Lower lobe of right lung (tissue), 2 donors: ENCODE measurements around the gene MYO1D. TPM values are rescaled to one million over a fixed set of nuclear protein-coding genes. Genes with fewer than 3 reads are reported as not detected.

Source experiments
- ATAC-seq, 2 donors: fragments of 200-7000 bp; cut with Tn5 transposase; one replicate each; pipeline ENCODE4 v1.9.1; 2020 to 2022; ENCODE audit warnings: mild to moderate bottlenecking in 2 of 2, moderate library complexity in 2 of 2
- DNase-seq: peaks from one replicate; pipeline ENCODE4 v3.0.0-alpha.2; 2020
- H3K27ac ChIP-seq: fragments of 200-600 bp; one replicate; pipeline ENCODE4 v1.8.0; 2022
- H3K27me3 ChIP-seq: fragments of 200-600 bp; one replicate; pipeline ENCODE4 v1.8.0; 2022; ENCODE audit warnings: low read depth
- H3K36me3 ChIP-seq: fragments of 200-600 bp; one replicate; pipeline ENCODE4 v1.8.0; 2022; ENCODE audit warnings: mild to moderate bottlenecking
- H3K4me1 ChIP-seq: fragments of 200-600 bp; one replicate; pipeline ENCODE4 v1.8.0; 2022
- H3K4me3 ChIP-seq: fragments of 200-600 bp; one replicate; pipeline ENCODE4 v1.8.0; 2022; ENCODE audit warnings: mild to moderate bottlenecking
- H3K9me3 ChIP-seq: fragments of 200-600 bp; one replicate; pipeline ENCODE4 v1.8.0; 2022
- intact Hi-C: fragments of 100-400 bp; cut with DNase I; formaldehyde crosslinking; loops from one replicate; pipeline ENCODE4 v1.11.0; 2022
- total RNA-seq: library from RNA; stranded (reverse); fragmentation: NEBNext Ultra II Directional; extraction: Animal tissue kit (Norgen Biotek cat#: 25700); gene quantifications from one replicate; pipeline ENCODE4 v1.2.1, GENCODE V29; 2021
- TF ChIP-seq, protein P1 (sequence below): fragments of 200-600 bp; IDR thresholded peaks from one replicate; pipeline ENCODE4 v1.8.0; 2022; ENCODE audit warnings: antibody characterized with exemption, mild to moderate bottlenecking
- donor health status: DM: no; HTN: yes; CAD: no; lungs with severe emphysema.

The MYO1D gene
- total RNA-seq, 1 donor from 2014 or later, result 58.0 TPM

DNA sequence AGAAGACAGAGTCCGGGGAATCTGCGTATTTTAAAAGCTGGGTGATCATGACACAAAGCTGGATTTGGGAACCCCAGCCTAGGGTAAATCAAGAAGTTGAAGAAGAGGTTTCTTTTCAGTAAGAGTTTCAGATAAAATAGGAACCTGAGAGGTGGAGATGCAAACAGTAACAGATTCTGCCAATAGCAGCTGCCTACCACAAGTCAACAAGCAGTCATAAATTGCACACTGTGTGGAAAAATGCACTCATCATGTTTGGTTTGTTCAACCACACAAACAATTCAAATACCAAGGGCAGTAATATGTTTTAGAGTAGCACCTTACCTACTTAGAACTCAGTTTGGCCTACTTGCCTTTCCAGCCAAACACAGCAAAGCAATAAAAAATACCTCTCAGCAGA, 14.0 kb downstream of the MYO1D start:
- ATAC-seq (peak; percentile 86 to 91), DNase-seq (no peak)
- TF ChIP-seq, protein P1, sequence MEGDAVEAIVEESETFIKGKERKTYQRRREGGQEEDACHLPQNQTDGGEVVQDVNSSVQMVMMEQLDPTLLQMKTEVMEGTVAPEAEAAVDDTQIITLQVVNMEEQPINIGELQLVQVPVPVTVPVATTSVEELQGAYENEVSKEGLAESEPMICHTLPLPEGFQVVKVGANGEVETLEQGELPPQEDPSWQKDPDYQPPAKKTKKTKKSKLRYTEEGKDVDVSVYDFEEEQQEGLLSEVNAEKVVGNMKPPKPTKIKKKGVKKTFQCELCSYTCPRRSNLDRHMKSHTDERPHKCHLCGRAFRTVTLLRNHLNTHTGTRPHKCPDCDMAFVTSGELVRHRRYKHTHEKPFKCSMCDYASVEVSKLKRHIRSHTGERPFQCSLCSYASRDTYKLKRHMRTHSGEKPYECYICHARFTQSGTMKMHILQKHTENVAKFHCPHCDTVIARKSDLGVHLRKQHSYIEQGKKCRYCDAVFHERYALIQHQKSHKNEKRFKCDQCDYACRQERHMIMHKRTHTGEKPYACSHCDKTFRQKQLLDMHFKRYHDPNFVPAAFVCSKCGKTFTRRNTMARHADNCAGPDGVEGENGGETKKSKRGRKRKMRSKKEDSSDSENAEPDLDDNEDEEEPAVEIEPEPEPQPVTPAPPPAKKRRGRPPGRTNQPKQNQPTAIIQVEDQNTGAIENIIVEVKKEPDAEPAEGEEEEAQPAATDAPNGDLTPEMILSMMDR, result no peak
- no peak overlapping the region for H3K4me3 ChIP-seq
- peak overlapping the region; percentile 33 for H3K27ac ChIP-seq
- H3K4me1 ChIP-seq, result no peaks in the 10 kb centered on the region
- intact Hi-C loops, result no loop called here
- H3K9me3 ChIP-seq, result no peaks in the 10 kb centered on the region
- no peaks in the 10 kb centered on the region for H3K27me3 ChIP-seq
- H3K36me3 ChIP-seq, result no peaks in the 10 kb centered on the region

DNA sequence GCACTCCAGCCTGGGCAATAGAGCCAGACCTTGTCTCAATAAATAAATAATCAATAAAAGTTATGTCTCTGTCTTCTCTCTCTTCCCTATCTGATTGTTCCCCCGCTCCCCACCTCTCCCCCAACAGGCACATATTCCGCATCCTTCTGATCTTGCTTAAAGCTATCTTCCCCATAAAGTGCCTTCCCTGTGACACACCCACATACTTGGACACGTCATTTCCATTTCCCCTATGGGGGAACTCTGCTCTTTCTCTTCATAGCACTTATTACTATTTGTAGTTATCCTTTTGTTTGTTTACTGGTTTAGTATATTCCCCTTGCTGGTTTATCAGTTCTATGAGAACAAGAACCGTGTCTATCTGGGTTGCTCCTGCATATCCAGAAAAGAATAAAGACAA, 14.9 kb downstream of the MYO1D start:
- H3K4me1 ChIP-seq, result no peaks in the 10 kb centered on the region
- H3K27me3 ChIP-seq, result no peaks in the 10 kb centered on the region
- TF ChIP-seq, protein P1, result no peak
- intact Hi-C loops, result no loop called here
- no peak overlapping the region for H3K4me3 ChIP-seq
- H3K36me3 ChIP-seq, result no peaks in the 10 kb centered on the region
- no peak for ATAC-seq
- no peaks in the 10 kb centered on the region for H3K9me3 ChIP-seq
- peak overlapping the region; percentile 33 for H3K27ac ChIP-seq
- no peak for DNase-seq

DNA sequence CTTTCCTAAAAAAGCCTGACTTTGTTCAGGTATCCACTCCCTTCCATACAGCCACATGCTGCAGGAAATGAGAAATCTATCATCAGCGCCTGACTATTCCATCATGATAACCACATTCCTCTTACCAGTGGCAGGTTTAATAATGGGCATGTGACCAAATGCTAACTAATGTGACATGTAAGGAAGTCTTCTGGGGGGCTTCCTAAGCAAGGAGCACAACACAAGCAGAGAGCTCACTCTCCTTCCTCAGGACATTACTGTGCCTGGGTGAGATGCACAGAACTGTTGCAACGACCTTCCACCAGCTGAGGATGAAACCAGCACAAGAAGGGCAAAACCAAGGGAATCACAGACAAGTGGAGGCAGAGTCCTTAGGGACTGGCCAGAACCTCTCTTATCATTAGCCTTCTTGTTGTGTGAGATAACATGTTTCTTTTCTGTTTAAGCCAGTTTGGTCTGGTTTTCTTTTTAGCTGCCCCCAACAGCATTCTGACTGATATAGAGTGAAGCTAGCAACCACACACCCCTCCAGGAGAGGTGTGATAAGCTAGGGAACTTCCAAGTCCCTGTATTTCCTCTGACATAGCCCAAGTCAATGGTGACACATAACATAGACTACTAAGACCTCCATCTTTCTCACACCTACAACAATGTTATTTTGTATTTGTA, 16.9 kb downstream of the MYO1D start:
- no peak for ATAC-seq
- H3K36me3 ChIP-seq, result no peaks in the 10 kb centered on the region

DNA sequence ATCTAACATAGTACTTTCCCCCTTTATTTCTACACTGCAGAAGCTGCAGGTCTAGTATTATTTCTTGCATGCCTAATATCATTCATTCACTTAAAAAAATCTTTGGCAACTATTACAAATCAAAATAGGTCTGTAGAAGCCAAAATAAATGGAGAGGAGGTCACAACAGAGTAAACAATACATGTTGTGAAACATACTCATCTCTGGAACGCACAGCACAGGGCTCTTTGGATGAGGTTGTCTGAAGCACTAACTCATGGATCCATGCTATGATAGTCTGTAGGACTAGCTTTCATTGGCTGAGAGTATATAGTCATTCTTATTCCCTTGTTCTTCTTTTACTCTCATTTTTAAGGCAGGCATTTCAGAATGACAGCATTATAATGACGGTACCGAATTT, 21.3 kb downstream of the MYO1D start:
- H3K9me3 ChIP-seq, result no peaks in the 10 kb centered on the region
- DNase-seq (no peak), ATAC-seq (no peak)
- no peaks in the 10 kb centered on the region for H3K27me3 ChIP-seq
- H3K4me1 ChIP-seq, result peaks cover 8% of the 10 kb centered on the region
- H3K27ac ChIP-seq, result no peak overlapping the region
- TF ChIP-seq, protein P1, result no peak
- no peak overlapping the region for H3K4me3 ChIP-seq
- intact Hi-C loops, result no loop called here
- H3K36me3 ChIP-seq, result no peaks in the 10 kb centered on the region

More for the DNA sequence above, 16.9 kb downstream of the MYO1D start:
- intact Hi-C loops, result no loop called here
- no peaks in the 10 kb centered on the region for H3K9me3 ChIP-seq
- no peaks in the 10 kb centered on the region for H3K4me1 ChIP-seq
- no peaks in the 10 kb centered on the region for H3K27me3 ChIP-seq
- no peak overlapping the region for H3K27ac ChIP-seq
- TF ChIP-seq, protein P1, result no peak
- no peak overlapping the region for H3K4me3 ChIP-seq
- DNase-seq, result no peak

DNA sequence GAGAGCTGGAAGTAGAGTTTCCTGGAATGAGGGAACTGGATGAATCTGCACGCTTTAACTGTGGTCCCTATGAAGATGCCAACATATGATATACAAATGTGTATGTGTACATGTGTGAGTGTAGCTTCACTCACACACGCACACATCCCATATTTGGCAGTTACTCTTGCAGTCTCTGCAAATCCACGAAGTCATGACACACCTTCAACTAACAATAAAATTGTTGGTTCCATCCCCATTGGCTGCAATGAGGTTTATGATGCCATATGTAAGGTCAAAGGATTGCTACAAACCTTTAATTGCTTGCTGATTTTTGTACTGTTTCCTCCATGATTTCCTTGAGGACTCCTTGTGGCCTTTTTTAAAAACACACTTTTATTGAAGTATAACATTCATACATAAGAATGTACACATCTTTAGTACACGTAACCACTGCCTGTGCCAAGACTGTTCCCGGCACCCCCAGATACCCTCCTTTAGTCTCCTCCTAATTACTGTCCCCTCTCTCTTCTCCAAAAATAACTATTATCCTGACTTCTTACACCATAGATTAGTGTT, 22.0 kb downstream of the MYO1D start:
- H3K27me3 ChIP-seq, result no peaks in the 10 kb centered on the region
- H3K4me3 ChIP-seq, result no peak overlapping the region
- intact Hi-C loops, result no loop called here
- ATAC-seq, result no peak
- no peak overlapping the region for H3K27ac ChIP-seq
- no peaks in the 10 kb centered on the region for H3K36me3 ChIP-seq
- H3K9me3 ChIP-seq, result no peaks in the 10 kb centered on the region
- peaks cover 8% of the 10 kb centered on the region for H3K4me1 ChIP-seq
- TF ChIP-seq, protein P1, result no peak
- no peak for DNase-seq
